ENCODE measurements around the gene AAMP. TPM values are rescaled to one million over a fixed set of nuclear protein-coding genes. Genes with fewer than 3 reads are reported as not detected.

The AAMP gene
- polyA plus RNA-seq, 1 donor from 2014 or later, result 249 TPM

DNA sequence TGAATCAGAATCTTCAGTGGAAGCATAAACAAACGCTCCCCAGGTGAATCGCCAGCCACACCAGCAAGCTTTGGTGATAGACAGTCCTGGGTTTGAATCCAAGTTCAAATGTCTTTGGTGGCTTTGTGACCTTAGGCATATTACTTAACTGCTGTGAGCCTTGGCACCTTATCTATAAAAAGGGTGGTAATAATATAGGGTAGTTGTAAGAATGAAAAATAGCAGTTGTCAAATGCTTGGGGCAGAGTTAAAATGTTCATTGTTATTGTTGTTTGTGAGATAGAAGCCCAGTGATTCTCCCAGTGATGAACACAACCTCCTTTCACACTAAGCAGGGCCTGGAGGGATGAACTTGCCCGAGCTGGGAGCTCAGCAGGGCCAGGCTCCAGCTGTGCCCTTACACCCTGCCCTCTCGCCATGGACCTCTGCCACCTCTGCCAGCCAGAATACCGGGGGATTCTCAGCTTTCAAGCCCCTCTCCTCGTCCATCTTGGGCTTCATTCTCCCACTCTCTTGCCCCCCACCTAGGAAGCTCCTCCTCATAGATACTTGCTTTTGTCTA lies 28.5 kb upstream of the AAMP start:
- Histone ChIP-seq H3K9me3 (ENCODE audit: low read length) (no peaks in the 10 kb centered on the region), H3K36me3 (ENCODE audit: insufficient read depth, low read length) (no peaks in the 10 kb centered on the region), H3K9me2 (ENCODE audit: insufficient read depth, low read length) (no peaks in the 10 kb centered on the region), H2AFZ (ENCODE audit: low read depth, low read length) (no peak overlapping the region), H3F3A (ENCODE audit: insufficient read depth, low read length, poor library complexity, severe bottlenecking) (no peaks in the 10 kb centered on the region), H3K4me3 (ENCODE audit: low read length) (no peak overlapping the region), H4K20me1 (ENCODE audit: insufficient read depth) (no peaks in the 10 kb centered on the region), H3K27ac (ENCODE audit: low read length) (no peak overlapping the region), H3K79me2 (replicated peaks; ENCODE audit: insufficient read depth, low read length) (no peaks in the 10 kb centered on the region), H3K27me3 (ENCODE audit: insufficient read depth, low read depth, low read length) (no peaks in the 10 kb centered on the region), H3K4me2 (ENCODE audit: low read length) (no peak overlapping the region), H3K9ac (ENCODE audit: low read length) (no peak overlapping the region)
- TF ChIP-seq TAF1 (IDR thresholded peaks at IDR 0.05; ENCODE audit: low read depth), result no peak

- Histone ChIP-seq H3K36me3 (ENCODE audit: insufficient read depth, low read length) (no peaks in the 10 kb centered on the region), H3K9ac (ENCODE audit: low read length) (no peak overlapping the region), H3K27me3 (ENCODE audit: insufficient read depth, low read depth, low read length) (peaks cover 4% of the 10 kb centered on the region), H3K79me2 (replicated peaks; ENCODE audit: insufficient read depth, low read length) (no peaks in the 10 kb centered on the region), H3K27ac (ENCODE audit: low read length) (no peak overlapping the region), H3K4me3 (ENCODE audit: low read length) (no peak overlapping the region), H3F3A (ENCODE audit: insufficient read depth, low read length, poor library complexity, severe bottlenecking) (no peaks in the 10 kb centered on the region), H3K9me2 (ENCODE audit: insufficient read depth, low read length) (no peaks in the 10 kb centered on the region), H2AFZ (ENCODE audit: low read depth, low read length) (no peak overlapping the region), H3K4me2 (ENCODE audit: low read length) (no peak overlapping the region), H4K20me1 (ENCODE audit: insufficient read depth) (no peaks in the 10 kb centered on the region), H3K9me3 (ENCODE audit: low read length) (no peaks in the 10 kb centered on the region)
- TF ChIP-seq RAD21 (conservative IDR thresholded peaks at IDR 0.05) (no peak), CTCF (IDR thresholded peaks at IDR 0.05; ENCODE audit: poor library complexity, severe bottlenecking) (no peak), MXI1 (conservative IDR thresholded peaks at IDR 0.05; ENCODE audit: poor library complexity, severe bottlenecking) (no peak), REST (IDR thresholded peaks at IDR 0.05; ENCODE audit: borderline replicate concordance) (no peak), EP300 (conservative IDR thresholded peaks at IDR 0.05; ENCODE audit: poor library complexity, severe bottlenecking) (no peak), TAF1 (IDR thresholded peaks at IDR 0.05; ENCODE audit: low read depth) (no peak), EZH2 (IDR thresholded peaks at IDR 0.05; ENCODE audit: borderline replicate concordance, insufficient read depth, low read length, poor library complexity, severe bottlenecking) (no peak), POLR2AphosphoS5 (IDR thresholded peaks at IDR 0.05) (no peak), SMC3 (conservative IDR thresholded peaks at IDR 0.05; ENCODE audit: poor library complexity) (no peak)
These were observed 26.9 kb upstream of the AAMP start for GRCh38 chr2:218296847-218297246.

GRCh38 chr2:218296200-218296599 lies 26.3 kb upstream of the AAMP start:
- Histone ChIP-seq H3K36me3 (ENCODE audit: insufficient read depth, low read length) (no peaks in the 10 kb centered on the region), H3K27me3 (ENCODE audit: insufficient read depth, low read depth, low read length) (peaks cover 4% of the 10 kb centered on the region), H3K79me2 (replicated peaks; ENCODE audit: insufficient read depth, low read length) (no peaks in the 10 kb centered on the region), H3K4me3 (ENCODE audit: low read length) (no peak overlapping the region), H3K4me2 (ENCODE audit: low read length) (no peak overlapping the region), H3K9ac (ENCODE audit: low read length) (no peak overlapping the region), H3K9me3 (ENCODE audit: low read length) (no peaks in the 10 kb centered on the region), H4K20me1 (ENCODE audit: insufficient read depth) (no peaks in the 10 kb centered on the region), H3K9me2 (ENCODE audit: insufficient read depth, low read length) (no peaks in the 10 kb centered on the region), H3K27ac (ENCODE audit: low read length) (no peak overlapping the region), H3F3A (ENCODE audit: insufficient read depth, low read length, poor library complexity, severe bottlenecking) (no peaks in the 10 kb centered on the region), H2AFZ (ENCODE audit: low read depth, low read length) (no peak overlapping the region)
- TF ChIP-seq MXI1 (conservative IDR thresholded peaks at IDR 0.05; ENCODE audit: poor library complexity, severe bottlenecking), result no peak
- no peak for TF ChIP-seq REST (IDR thresholded peaks at IDR 0.05; ENCODE audit: borderline replicate concordance)
- TF ChIP-seq CTCF (IDR thresholded peaks at IDR 0.05; ENCODE audit: poor library complexity, severe bottlenecking), result no peak
- TF ChIP-seq SMC3 (conservative IDR thresholded peaks at IDR 0.05; ENCODE audit: poor library complexity), result no peak
- no peak for TF ChIP-seq RAD21 (conservative IDR thresholded peaks at IDR 0.05)
- no peak for TF ChIP-seq POLR2AphosphoS5 (IDR thresholded peaks at IDR 0.05)
- no peak for TF ChIP-seq EP300 (conservative IDR thresholded peaks at IDR 0.05; ENCODE audit: poor library complexity, severe bottlenecking)
- no peak for TF ChIP-seq EZH2 (IDR thresholded peaks at IDR 0.05; ENCODE audit: borderline replicate concordance, insufficient read depth, low read length, poor library complexity, severe bottlenecking)
- TF ChIP-seq TAF1 (IDR thresholded peaks at IDR 0.05; ENCODE audit: low read depth), result no peak
